Measurements from ENCODE around the gene PUM2. TPM values are rescaled to one million over a fixed set of nuclear protein-coding genes. Genes with fewer than 3 reads are reported as not detected.

PUM2 gene
- total and polyA plus RNA-seq, 7 donors, result 13.0 to 61.7 (median 43.9) TPM

GRCh38 chr2:20205069-20205468, 145.6 kb downstream of the PUM2 start:
- no peak overlapping the region for H3K4me3 ChIP-seq
- no peaks in the 10 kb centered on the region for H3K4me1 ChIP-seq
- H3K36me3 ChIP-seq (ENCODE audit: insufficient read depth in 1 of 2, low read depth in 1 of 2), result no peaks in the 10 kb centered on the region
- no peak for ATAC-seq
- WGBS, 3 donors, result 93 to 96% (median 93%) methylated on average over 7 of the region's 7 CpGs
- H3K27me3 ChIP-seq (ENCODE audit: insufficient read depth in 3 of 3, low read length in 2 of 3), result no peaks in the 10 kb centered on the region
- intact Hi-C loops (cut with DNase I), result no loop called here
- no peak overlapping the region for H3K27ac ChIP-seq
- H3K9me3 ChIP-seq, result no peaks in the 10 kb centered on the region
- no peak for DNase-seq
- no peak for TF ChIP-seq CTCF (IDR thresholded peaks at IDR 0.05)

DNA sequence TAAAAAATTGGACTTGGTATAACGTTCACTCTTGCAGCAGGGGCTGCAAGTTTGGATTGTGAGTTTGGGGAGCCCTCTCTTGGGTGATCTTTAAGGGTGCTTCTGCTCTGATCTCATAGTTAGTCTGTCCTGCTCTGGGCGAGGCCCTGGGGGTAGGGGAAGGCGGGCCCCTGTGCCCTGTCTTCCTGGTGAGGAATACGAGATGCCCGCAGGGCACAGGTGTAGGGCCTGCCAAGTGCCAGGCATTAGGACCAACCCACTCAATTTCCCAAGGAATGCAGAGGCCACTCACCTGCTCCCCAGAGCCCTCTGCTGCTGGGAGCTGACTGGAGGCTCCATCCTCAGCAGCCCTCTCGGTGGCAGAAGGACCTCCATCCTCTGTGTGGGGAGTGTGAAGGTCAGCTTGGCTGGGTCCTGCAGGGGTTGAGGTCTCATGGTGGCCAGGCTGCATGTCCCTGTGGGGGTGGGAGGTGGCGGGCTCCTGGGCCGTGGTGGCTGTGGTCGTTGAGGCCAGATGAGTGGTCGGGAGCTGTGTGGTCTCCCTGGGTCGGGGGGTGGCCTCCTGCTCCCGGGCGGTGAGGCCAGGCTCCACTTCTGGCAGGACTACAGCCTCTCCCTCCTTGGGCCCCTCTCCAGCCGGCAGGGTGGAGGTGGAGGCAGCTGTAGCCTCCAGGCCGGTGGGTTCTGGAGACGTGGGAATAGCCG, 147.0 kb downstream of the PUM2 start:
- Histone ChIP-seq H3K27ac (no peak overlapping the region), H3K4me3 (no peak overlapping the region), H3K36me3 (ENCODE audit: insufficient read depth in 1 of 2, low read depth in 1 of 2) (no peaks in the 10 kb centered on the region), H3K4me1 (no peaks in the 10 kb centered on the region), H3K9me3 (no peaks in the 10 kb centered on the region), H3K27me3 (ENCODE audit: insufficient read depth in 3 of 3, low read length in 2 of 3) (no peaks in the 10 kb centered on the region)
- TF ChIP-seq CTCF (IDR thresholded peaks at IDR 0.05), result no peak
- DNase-seq (no peak), ATAC-seq (no peak)
- intact Hi-C loops (cut with DNase I), result no loop called here
- WGBS, 3 donors, result 85 to 87% (median 86%) methylated on average over 15 to 17 of the region's 17 CpGs

DNA sequence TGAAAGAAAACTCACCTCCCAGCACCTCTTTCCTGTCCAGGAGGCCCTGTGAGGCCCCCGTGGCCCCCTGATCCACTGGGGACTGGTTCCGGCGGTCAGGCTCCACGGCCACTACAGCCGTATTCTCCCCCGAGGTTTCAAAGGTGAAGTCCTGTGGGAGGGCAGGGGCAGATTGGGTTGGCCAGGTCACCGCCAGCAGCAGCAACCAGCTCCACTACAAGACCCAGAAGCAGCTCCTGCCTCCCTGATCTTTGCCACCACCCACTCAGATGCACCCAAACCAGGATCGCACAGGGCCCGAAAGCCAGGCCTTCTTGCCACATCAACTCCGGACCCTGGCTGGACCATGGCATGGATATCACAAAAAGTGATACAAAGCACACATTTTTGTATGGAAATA, 147.6 kb downstream of the PUM2 start:
- no peaks in the 10 kb centered on the region for H3K36me3 ChIP-seq (ENCODE audit: insufficient read depth in 1 of 2, low read depth in 1 of 2)
- DNase-seq, result no peak
- TF ChIP-seq CTCF (IDR thresholded peaks at IDR 0.05), result no peak
- no peaks in the 10 kb centered on the region for H3K4me1 ChIP-seq
- 92 to 94% (median 92%) methylated on average over 10 of the region's 10 CpGs for WGBS, 3 donors
- H3K27ac ChIP-seq, result no peak overlapping the region
- H3K27me3 ChIP-seq (ENCODE audit: insufficient read depth in 3 of 3, low read length in 2 of 3), result no peaks in the 10 kb centered on the region
- no peak overlapping the region for H3K4me3 ChIP-seq
- no peak for ATAC-seq
- intact Hi-C loops (cut with DNase I), result no loop called here
- no peaks in the 10 kb centered on the region for H3K9me3 ChIP-seq

DNA sequence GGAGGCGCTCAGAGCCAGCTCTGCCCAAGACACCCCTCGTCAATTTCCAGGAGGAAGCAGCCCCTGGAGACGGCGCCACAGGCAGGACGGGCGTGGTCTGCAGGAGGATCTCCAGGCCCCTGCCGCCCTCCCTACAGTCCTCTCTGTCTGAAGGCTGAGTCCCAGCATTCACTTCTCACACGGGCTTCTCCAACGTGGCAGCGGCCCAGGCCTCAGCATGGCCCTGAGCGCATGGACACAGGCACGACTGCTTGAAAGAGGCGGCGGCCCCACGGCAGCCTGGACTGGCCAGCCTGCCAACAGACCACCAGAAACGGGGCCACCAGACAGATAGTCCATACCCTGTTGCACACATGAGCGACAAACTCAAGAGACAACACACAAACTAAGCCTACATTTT, 149.0 kb downstream of the PUM2 start:
- no peak for DNase-seq
- H3K4me1 ChIP-seq, result no peaks in the 10 kb centered on the region
- no peak overlapping the region for H3K27ac ChIP-seq
- H3K27me3 ChIP-seq (ENCODE audit: insufficient read depth in 3 of 3, low read length in 2 of 3), result no peaks in the 10 kb centered on the region
- H3K9me3 ChIP-seq, result no peaks in the 10 kb centered on the region
- H3K36me3 ChIP-seq (ENCODE audit: insufficient read depth in 1 of 2, low read depth in 1 of 2), result no peaks in the 10 kb centered on the region
- 87 to 88% (median 87%) methylated on average over 17 of the region's 17 CpGs for whole genome bisulfite sequencing, 3 donors
- H3K4me3 ChIP-seq, result no peak overlapping the region
- no peak for ATAC-seq
- intact Hi-C loops (cut with DNase I), result no loop called here
- TF ChIP-seq CTCF (IDR thresholded peaks at IDR 0.05), result no peak

Data from psoas muscle (tissue), 8 donors.